GM21367 (cell line): Measurements from ENCODE around the gene GOLGA3.
"Not testable (repeated sequence)": the region's sequence is repeated elsewhere in the genome, so short reads cannot be mapped to it uniquely, and the experiment has no call there.

Experiments
- ATAC-seq: cut with Tn5 transposase; IDR thresholded peaks from one replicate; pipeline ENCODE4 v1.9.1; 2021; ENCODE audit not compliant: unreplicated experiment

Gene GOLGA3

GRCh38 chr12:132779781-132780353 lies 48.8 kb downstream of the GOLGA3 start:
- ATAC-seq, result no peak

- ATAC-seq, result no peak
Measured at GRCh38 chr12:132777614-132778013, 51.1 kb downstream of the GOLGA3 start.

GRCh38 chr12:132776816-132777568 lies 51.7 kb downstream of the GOLGA3 start:
- no peak for ATAC-seq

- ATAC-seq, result not testable (repeated sequence)
Measured at GRCh38 chr12:132776230-132776625, 52.4 kb downstream of the GOLGA3 start.

GRCh38 chr12:132775502-132776229 lies 53.0 kb downstream of the GOLGA3 start:
- no peak for ATAC-seq

- no peak for ATAC-seq
Measured at GRCh38 chr12:132774646-132775275, 53.9 kb downstream of the GOLGA3 start.

GRCh38 chr12:132774159-132774558 lies 54.5 kb downstream of the GOLGA3 start:
- no peak for ATAC-seq

GRCh38 chr12:132773077-132773955 lies 55.4 kb downstream of the GOLGA3 start:
- no peak for ATAC-seq

- ATAC-seq, result no peak
Measured at GRCh38 chr12:132772606-132773005, 56.1 kb downstream of the GOLGA3 start.

GRCh38 chr12:132771126-132771838 lies 57.4 kb downstream of the GOLGA3 start:
- ATAC-seq, result peak; percentile 41

GRCh38 chr12:132766380-132767085 lies 62.1 kb downstream of the GOLGA3 start:
- no peak for ATAC-seq

GRCh38 chr12:132765361-132765760 lies 63.3 kb downstream of the GOLGA3 start:
- ATAC-seq, result no peak

- no peak for ATAC-seq
Measured at GRCh38 chr12:132764231-132764630, 64.4 kb downstream of the GOLGA3 start.

- peak; percentile 68 for ATAC-seq
Measured at GRCh38 chr12:132761921-132762583, 66.6 kb downstream of the GOLGA3 start.

GRCh38 chr12:132761032-132761920 lies 67.4 kb downstream of the GOLGA3 start, which contains the start of gene ANKLE2:
Gene ANKLE2 (minus strand): TSS chr12:132761832. CDS start chr12:132761798, 34 bp downstream.
- ATAC-seq, result peak; percentile 17

GRCh38 chr12:132759359-132759758 lies 69.3 kb downstream of the GOLGA3 start:
- ATAC-seq, result no peak

GRCh38 chr12:132758825-132759224 lies 69.8 kb downstream of the GOLGA3 start:
- not testable (repeated sequence) for ATAC-seq
